GM18909 (cell line): Measurements from ENCODE around the gene MUC5B.
"Not testable (repeated sequence)": the region's sequence is repeated elsewhere in the genome, so short reads cannot be mapped to it uniquely, and the experiment has no call there.

ENCODE experiments used
- ATAC-seq: cut with Tn5 transposase; IDR thresholded peaks from one replicate; pipeline ENCODE4 v1.9.1; 2021; ENCODE audit warnings: mild to moderate bottlenecking; ENCODE audit not compliant: unreplicated experiment, poor library complexity

MUC5B gene

GRCh38 chr11:1242751-1243150 is 19.9 kb downstream of the MUC5B start:
- not testable (repeated sequence) for ATAC-seq

DNA sequence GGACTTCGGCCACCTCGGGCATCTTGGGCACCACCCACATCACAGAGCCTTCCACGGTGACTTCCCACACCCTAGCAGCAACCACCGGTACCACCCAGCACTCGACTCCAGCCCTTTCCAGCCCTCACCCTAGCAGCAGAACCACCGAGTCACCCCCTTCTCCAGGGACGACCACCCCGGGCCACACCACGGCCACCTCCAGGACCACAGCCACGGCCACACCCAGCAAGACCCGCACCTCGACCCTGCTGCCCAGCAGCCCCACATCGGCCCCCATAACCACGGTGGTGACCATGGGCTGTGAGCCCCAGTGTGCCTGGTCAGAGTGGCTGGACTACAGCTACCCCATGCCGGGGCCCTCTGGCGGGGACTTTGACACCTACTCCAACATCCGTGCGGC is 20.7 kb downstream of the MUC5B start:
- not testable (repeated sequence) for ATAC-seq

- ATAC-seq: not testable (repeated sequence)
Measured at GRCh38 chr11:1244557-1244956, 21.7 kb downstream of the MUC5B start.

GRCh38 chr11:1245717-1246116 is 22.9 kb downstream of the MUC5B start:
- ATAC-seq: not testable (repeated sequence)

GRCh38 chr11:1246301-1246700 is 23.4 kb downstream of the MUC5B start:
- not testable (repeated sequence) for ATAC-seq

DNA sequence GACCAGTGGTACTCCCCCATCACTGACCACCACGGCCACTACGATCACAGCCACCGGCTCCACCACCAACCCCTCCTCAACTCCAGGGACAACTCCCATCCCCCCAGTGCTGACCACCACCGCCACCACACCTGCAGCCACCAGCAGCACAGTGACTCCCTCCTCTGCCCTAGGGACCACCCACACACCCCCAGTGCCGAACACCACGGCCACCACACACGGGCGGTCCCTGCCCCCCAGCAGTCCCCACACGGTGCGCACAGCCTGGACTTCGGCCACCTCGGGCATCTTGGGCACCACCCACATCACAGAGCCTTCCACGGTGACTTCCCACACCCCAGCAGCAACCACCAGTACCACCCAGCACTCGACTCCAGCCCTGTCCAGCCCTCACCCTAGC is 24.2 kb downstream of the MUC5B start:
- not testable (repeated sequence) for ATAC-seq

- ATAC-seq: not testable (repeated sequence)
Measured at GRCh38 chr11:1248951-1249350, 26.1 kb downstream of the MUC5B start.

GRCh38 chr11:1250411-1250810 is 27.5 kb downstream of the MUC5B start:
- not testable (repeated sequence) for ATAC-seq

DNA sequence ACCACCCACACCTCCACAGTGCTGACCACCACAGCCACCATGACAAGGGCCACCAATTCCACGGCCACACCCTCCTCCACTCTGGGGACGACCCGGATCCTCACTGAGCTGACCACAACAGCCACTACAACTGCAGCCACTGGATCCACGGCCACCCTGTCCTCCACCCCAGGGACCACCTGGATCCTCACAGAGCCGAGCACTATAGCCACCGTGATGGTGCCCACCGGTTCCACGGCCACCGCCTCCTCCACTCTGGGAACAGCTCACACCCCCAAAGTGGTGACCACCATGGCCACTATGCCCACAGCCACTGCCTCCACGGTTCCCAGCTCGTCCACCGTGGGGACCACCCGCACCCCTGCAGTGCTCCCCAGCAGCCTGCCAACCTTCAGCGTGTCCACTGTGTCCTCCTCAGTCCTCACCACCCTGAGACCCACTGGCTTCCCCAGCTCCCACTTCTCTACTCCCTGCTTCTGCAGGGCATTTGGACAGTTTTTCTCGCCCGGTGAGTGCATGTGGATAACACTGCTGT is 28.4 kb downstream of the MUC5B start:
- ATAC-seq: no peak

DNA sequence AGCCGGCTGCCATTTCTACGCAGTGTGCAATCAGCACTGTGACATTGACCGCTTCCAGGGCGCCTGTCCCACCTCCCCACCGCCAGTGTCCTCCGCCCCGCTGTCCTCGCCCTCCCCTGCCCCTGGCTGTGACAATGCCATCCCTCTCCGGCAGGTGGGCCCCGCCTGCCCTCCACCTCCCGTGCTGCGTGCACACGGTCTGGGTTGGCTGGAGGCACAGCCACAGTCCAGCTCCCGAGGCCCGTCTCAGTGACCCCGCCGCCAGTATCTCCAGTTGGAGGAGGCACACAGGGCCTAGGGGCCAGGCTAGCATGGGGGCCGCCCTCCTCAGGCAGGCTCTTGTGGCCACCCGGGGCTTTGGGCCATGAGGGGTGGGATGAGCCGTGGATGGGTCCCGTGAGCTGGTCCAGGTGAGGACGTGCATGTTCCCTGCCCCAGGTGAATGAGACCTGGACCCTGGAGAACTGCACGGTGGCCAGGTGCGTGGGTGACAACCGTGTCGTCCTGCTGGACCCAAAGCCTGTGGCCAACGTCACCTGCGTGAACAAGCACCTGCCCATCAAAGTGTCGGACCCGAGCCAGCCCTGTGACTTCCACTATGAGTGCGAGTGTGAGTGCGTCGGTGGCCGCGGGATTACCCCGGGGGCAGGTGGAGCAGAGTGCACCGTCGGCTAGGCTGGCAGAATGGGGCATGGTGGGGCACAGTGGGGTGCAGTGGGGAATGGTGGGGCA is 29.7 kb downstream of the MUC5B start:
- no peak for ATAC-seq

DNA sequence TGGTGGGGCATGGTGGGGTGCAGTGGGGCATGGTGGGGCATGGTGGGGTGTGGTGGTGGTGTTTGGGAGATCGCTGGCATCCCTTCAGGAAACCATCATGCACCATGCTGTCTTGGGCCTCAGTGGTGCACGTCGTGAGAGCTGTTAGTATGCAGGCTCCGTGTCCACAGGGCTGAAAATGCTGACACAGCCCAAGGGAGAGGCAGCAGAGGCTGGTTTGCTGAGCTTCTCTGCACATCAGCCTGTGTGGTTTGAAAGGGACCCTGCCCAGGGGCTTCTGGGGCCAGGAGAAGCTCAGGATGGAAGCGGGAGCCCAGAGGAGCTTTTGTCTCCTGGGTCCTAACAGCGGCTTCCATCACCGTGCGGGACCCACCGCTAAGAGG is 30.2 kb downstream of the MUC5B start:
- no peak for ATAC-seq

- no peak for ATAC-seq
Measured at GRCh38 chr11:1254086-1254648, 31.3 kb downstream of the MUC5B start.

GRCh38 chr11:1254733-1255132 is 31.9 kb downstream of the MUC5B start:
- no peak for ATAC-seq

DNA sequence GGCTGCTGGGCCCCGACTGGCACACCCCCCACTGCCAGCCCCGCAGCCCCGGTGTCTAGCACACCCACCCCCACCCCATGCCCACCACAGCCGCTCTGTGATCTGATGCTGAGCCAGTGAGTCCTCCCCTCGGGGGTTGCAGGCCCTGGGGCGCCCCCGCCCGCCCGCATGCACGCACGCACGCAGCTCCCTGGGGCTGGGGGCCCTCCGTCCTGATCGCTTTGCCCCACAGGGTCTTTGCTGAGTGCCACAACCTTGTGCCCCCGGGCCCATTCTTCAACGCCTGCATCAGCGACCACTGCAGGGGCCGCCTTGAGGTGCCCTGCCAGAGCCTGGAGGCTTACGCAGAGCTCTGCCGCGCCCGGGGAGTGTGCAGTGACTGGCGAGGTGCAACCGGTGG is 32.3 kb downstream of the MUC5B start:
- ATAC-seq: no peak

DNA sequence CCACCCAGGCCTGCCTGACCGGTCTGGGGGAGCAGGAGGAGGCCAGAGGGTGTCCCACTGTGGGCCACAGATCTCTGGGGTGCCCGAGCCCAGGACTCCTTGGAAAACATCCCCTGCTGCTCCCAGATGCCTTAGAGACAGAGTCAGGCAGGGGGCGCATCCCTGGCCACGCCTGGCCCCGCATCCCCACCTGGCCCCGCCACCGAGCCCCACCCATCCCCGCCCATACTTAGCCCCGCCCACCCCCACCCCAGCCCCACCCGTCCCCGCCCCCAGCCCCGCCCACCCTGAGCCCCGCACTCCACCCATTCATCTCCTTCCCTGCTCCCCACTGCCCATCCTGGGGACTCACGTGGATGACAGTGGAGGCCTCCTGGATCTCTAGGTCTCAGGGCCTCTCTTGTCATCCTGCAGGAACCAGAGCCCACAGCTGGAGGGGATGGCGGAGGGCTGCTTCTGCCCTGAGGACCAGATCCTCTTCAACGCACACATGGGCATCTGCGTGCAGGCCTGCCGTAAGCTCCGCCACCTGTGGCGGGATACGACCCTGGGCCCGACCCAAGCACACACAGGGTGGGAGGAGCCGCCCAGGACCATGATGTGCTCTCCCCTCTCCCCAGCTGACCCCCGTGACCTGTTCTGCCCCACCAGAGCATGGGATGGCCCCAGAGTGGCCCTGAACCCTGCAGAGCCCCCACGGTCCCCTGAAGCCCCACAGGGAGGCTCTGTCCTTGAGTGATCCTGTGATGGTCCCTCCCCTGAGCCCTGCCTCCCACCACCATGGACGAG is 33.6 kb downstream of the MUC5B start:
- ATAC-seq: no peak

DNA sequence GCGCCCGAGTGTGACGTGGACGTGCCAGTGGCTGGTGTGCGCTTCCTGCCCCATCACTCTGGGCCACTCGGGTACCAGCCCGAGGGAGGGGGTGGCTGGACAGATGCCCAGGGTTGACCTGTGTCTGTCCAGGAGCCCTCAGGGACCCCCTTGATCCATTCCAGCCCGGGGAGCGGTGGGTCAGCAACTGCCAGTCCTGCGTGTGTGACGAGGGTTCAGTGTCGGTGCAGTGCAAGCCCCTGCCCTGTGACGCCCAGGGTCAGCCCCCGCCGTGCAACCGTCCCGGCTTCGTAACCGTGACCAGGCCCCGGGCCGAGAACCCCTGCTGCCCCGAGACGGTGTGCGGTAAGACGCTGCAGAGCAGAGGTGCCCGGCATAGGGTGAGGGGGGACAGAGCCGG is 34.5 kb downstream of the MUC5B start:
- no peak for ATAC-seq

GRCh38 chr11:1257916-1258315 is 35.0 kb downstream of the MUC5B start:
- ATAC-seq: no peak

DNA sequence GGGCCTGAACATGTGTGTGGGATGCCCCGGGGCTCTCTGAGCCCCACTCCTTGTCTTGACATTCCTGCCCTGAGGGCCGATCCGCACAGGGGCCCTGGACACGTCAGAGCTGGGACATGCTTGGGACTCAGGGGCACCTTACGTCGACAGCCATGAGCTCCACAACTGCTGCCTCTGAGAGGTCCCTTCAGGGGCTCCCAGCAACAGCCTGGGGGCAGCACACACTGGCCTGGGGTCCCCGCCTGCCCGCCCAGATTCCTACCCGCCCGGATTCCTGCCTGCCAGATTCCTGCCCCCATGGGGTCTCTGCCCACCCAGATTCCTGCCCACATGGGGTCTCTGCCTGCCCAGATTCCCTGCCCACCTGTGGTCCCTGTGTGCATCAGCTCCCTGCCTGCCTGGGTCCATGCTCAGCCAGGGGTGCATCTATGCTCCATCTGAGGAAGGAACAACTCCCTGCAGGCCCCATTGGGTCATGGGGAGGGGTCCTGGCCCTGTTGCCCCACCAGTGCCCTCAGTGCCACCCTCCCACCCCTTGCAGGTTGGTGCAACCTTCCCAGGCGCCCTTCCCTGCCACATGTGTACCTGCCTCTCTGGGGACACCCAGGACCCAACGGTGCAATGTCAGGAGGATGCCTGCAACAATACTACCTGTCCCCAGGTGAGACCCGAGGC is 35.7 kb downstream of the MUC5B start:
- no peak for ATAC-seq

GRCh38 chr11:1259076-1259461 is 36.2 kb downstream of the MUC5B start:
- no peak for ATAC-seq

DNA sequence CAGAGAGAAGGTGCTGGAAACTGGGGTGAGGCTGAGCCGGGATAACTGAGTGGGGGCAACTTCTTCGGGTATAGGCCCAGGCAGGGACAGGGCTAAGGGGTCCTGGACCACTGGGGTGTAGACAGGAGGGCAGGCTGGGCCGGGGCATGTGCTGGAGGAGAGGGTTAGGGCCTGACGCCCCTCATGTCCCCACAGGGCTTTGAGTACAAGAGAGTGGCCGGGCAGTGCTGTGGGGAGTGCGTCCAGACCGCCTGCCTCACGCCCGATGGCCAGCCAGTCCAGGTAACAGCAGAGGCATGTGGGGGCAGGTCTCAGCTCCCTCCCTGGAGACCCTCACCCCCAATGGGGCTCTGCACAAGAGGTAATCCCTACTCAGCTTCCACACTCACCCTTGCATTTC is 36.7 kb downstream of the MUC5B start:
- no peak for ATAC-seq
